SU-DHL-6 (cell line): ENCODE results near the gene REXO1.

Source experiments
- H2AFZ ChIP-seq: fragments of 200-600 bp; sonication (generic); 2 replicates; pipeline ENCODE4 v1.6.1; 2014; ENCODE audit warnings: low read depth, mild to moderate bottlenecking, moderate library complexity, mixed read lengths, antibody characterized with exemption, low read length; ENCODE audit not compliant: severe bottlenecking
- H3F3A ChIP-seq: fragments of 200-600 bp; shearing (Covaris generic); 2 replicates; pipeline ENCODE4 v1.6.0; 2016; ENCODE audit warnings: antibody characterized with exemption, mild to moderate bottlenecking; ENCODE audit not compliant: insufficient read depth
- H3K27ac ChIP-seq: fragments of 200-600 bp; sonication (generic); 2 replicates; pipeline ENCODE4 v1.5.1; 2016; ENCODE audit warnings: low read depth, mild to moderate bottlenecking, low read length, moderate library complexity, mixed read lengths
- H3K27me3 ChIP-seq: fragments of 200-600 bp; sonication (generic), shearing (Covaris generic); 2 replicates; pipeline ENCODE4 v1.6.0; 2014; ENCODE audit warnings: mild to moderate bottlenecking, low read length
- H3K36me3 ChIP-seq: fragments of 200-600 bp; sonication (generic); 2 replicates; pipeline ENCODE4 v1.6.1; 2014; ENCODE audit warnings: mild to moderate bottlenecking, low read length, mixed read lengths
- H3K4me2 ChIP-seq: fragments of 300-600, 200-600 bp; shearing (Covaris generic), sonication (generic); 2 replicates; pipeline ENCODE4 v1.6.0; 2014; ENCODE audit warnings: low read length, low read depth, mild to moderate bottlenecking; ENCODE audit not compliant: poor library complexity, severe bottlenecking
- H3K4me3 ChIP-seq: fragments of 200-600 bp; sonication (generic); 2 replicates; pipeline ENCODE4 v1.5.1; 2014; ENCODE audit warnings: antibody characterized with exemption, low read length, mild to moderate bottlenecking, mixed read lengths; ENCODE audit not compliant: insufficient read depth, poor library complexity, severe bottlenecking
- H3K79me2 ChIP-seq: fragments of 200-600 bp; sonication (generic); 2 replicates; pipeline ENCODE4 v1.6.1; 2014; ENCODE audit warnings: mild to moderate bottlenecking, low read length, moderate library complexity; ENCODE audit not compliant: insufficient read depth
- H3K9ac ChIP-seq: fragments of 200-600 bp; sonication (generic); 2 replicates; pipeline ENCODE4 v1.7.0; 2014; ENCODE audit warnings: mild to moderate bottlenecking, low read length
- H3K9me2 ChIP-seq: fragments of 200-600 bp; sonication (generic); replicated peaks from 2 replicates; pipeline ENCODE4 v1.6.1; 2014; ENCODE audit warnings: low read length; ENCODE audit not compliant: insufficient read depth
- H3K9me3 ChIP-seq: fragments of 200-600 bp; sonication (generic); 2 replicates; pipeline ENCODE4 v1.6.1; 2014; ENCODE audit warnings: low read length, mixed read lengths; ENCODE audit not compliant: insufficient read depth
- H4K20me1 ChIP-seq: fragments of 200-600 bp; sonication (generic); 2 replicates; pipeline ENCODE4 v1.6.1; 2014; ENCODE audit warnings: low read depth, mild to moderate bottlenecking, antibody characterized with exemption, low read length, moderate library complexity, mixed read lengths
- EZH2phosphoT487 ChIP-seq: fragments of 200-600 bp; sonication (generic), shearing (Covaris generic); conservative IDR thresholded peaks from 2 replicates; pipeline ENCODE4 v1.6.1; 2018; ENCODE audit warnings: mild to moderate bottlenecking, antibody characterized with exemption, low read length, moderate library complexity, mixed read lengths
- TF ChIP-seq, protein P1 (sequence below): fragments of 200-600 bp; sonication (generic); IDR thresholded peaks from one replicate; pipeline ENCODE4 v1.5.1; 2017; ENCODE audit warnings: antibody characterized with exemption, mild to moderate bottlenecking, low read length, moderate library complexity; ENCODE audit not compliant: insufficient read depth, poor library complexity, severe bottlenecking

The REXO1 gene

DNA sequence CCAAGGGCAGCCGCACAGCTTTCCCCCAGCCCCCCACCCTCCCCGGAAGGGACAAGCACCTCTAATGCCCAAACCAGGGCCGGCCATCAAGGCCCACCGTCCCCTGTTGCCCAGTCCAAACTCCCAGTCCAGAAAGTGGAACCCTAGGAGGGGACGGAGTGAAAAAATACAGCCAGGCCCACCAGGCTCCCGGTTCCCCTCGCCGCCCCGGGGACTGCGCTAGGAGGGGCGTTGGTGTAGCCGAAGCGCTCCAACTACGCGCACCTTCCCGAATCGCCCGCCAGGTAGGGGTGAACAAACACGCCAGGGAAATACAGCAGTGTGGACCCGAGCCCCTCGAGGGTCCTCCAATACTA lies 13.8 kb upstream of the REXO1 start:
- no peak for TF ChIP-seq EZH2phosphoT487
- TF ChIP-seq, protein P1, sequence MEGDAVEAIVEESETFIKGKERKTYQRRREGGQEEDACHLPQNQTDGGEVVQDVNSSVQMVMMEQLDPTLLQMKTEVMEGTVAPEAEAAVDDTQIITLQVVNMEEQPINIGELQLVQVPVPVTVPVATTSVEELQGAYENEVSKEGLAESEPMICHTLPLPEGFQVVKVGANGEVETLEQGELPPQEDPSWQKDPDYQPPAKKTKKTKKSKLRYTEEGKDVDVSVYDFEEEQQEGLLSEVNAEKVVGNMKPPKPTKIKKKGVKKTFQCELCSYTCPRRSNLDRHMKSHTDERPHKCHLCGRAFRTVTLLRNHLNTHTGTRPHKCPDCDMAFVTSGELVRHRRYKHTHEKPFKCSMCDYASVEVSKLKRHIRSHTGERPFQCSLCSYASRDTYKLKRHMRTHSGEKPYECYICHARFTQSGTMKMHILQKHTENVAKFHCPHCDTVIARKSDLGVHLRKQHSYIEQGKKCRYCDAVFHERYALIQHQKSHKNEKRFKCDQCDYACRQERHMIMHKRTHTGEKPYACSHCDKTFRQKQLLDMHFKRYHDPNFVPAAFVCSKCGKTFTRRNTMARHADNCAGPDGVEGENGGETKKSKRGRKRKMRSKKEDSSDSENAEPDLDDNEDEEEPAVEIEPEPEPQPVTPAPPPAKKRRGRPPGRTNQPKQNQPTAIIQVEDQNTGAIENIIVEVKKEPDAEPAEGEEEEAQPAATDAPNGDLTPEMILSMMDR, result no peak
- peaks cover 43% of the 10 kb centered on the region for H3K79me2 ChIP-seq

DNA sequence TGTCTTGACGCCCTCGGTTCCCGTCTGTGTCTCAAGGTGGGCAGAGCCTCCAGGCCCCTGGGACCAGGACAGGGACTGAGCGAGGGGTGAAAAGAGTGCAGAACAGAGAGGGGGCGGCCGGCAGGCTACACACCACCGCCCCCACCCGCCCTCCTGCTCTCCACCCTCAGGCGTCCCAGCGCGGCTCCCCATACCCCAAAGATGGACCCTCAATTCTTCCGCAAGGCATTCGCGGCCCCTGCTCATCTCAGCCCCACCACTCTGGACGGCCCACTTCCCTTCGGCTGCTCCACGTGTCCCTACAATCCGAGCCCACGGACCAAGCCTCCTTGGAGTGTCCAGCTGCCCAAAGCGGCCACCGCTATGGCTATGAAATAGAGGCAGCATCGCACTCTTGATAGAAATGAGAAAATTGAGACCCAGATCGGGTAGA lies 13.3 kb upstream of the REXO1 start:
- Histone ChIP-seq H2AFZ (no peak overlapping the region), H3K36me3 (no peaks in the 10 kb centered on the region), H4K20me1 (peaks cover 6% of the 10 kb centered on the region; the same call in 1 of the 2 replicates), H3K79me2 (peaks cover 44% of the 10 kb centered on the region), H3K9ac (peak overlapping the region; percentile 75), H3K4me3 (peak overlapping the region; percentile 95), H3K9me3 (no peaks in the 10 kb centered on the region), H3K27ac (peak overlapping the region; percentile 61), H3K9me2 (no peaks in the 10 kb centered on the region), H3F3A (peaks cover 23% of the 10 kb centered on the region; the same call in 1 of the 2 replicates), H3K4me2 (peak overlapping the region; percentile 66), H3K27me3 (no peaks in the 10 kb centered on the region)
- TF ChIP-seq, protein P1, result no peak
- no peak for TF ChIP-seq EZH2phosphoT487

More for the DNA sequence above, 13.8 kb upstream of the REXO1 start:
- no peaks in the 10 kb centered on the region for H3K36me3 ChIP-seq
- H3K27me3 ChIP-seq, result no peaks in the 10 kb centered on the region
- no peak overlapping the region for H2AFZ ChIP-seq
- H3K4me2 ChIP-seq, result peak overlapping the region; percentile 66
- H4K20me1 ChIP-seq, result peaks cover 6% of the 10 kb centered on the region; the same call in 1 of the 2 replicates
- H3K9me3 ChIP-seq, result no peaks in the 10 kb centered on the region
- peaks cover 27% of the 10 kb centered on the region; the same call in 1 of the 2 replicates for H3F3A ChIP-seq
- peak overlapping the region; percentile 95 for H3K4me3 ChIP-seq
- H3K9me2 ChIP-seq, result no peaks in the 10 kb centered on the region
- H3K27ac ChIP-seq, result peak overlapping the region; percentile 61
- peak overlapping the region; percentile 75 for H3K9ac ChIP-seq

DNA sequence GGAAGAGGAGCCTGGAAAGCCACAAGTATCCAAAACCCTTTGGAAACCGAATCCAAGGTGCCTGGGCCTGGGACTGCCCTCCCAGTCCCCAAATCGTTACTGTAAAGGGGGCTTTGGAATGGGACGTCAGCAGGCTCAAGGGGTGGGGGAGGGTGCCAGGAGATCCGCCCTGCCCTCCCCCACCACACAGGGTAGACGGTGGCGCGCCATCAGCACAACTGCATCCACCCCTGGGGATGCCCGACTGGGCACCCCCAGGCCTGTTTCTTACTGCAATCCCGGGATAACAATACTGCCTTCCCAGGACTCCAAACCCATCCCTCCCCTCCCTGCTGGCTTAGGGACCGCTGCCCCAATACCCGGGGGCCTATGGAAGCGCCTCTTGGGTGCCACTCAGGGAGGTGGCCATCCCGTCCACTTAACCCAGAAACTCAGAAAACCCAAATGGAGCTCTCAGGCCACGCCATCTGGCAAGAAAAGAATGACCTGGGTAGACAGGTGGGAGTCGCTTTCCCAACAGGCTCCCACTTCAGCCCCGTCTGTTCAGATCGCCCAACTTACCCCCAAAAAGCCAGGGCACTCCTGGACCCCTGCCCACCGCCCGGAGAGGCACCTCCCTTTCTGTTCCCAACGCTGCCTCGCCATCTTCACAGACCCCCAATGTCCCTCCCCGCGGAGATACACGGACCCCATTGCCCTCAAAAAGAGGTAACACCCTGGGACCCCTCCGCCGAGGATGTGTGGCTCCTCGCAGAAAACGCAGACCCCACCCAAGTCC lies 12.7 kb upstream of the REXO1 start:
- H3K9ac ChIP-seq, result peak overlapping the region; percentile 75
- no peak overlapping the region for H2AFZ ChIP-seq
- H3K79me2 ChIP-seq, result peaks cover 51% of the 10 kb centered on the region
- H3K4me2 ChIP-seq, result peak overlapping the region; percentile 66
- no peaks in the 10 kb centered on the region for H3K36me3 ChIP-seq
- peaks cover 21% of the 10 kb centered on the region; the same call in 1 of the 2 replicates for H3F3A ChIP-seq
- TF ChIP-seq EZH2phosphoT487, result no peak
- TF ChIP-seq, protein P1, result no peak
- H4K20me1 ChIP-seq, result peaks cover 6% of the 10 kb centered on the region; the same call in 1 of the 2 replicates
- no peak overlapping the region for H3K27ac ChIP-seq
- H3K4me3 ChIP-seq, result peak overlapping the region; percentile 95
- no peaks in the 10 kb centered on the region for H3K9me2 ChIP-seq
- H3K27me3 ChIP-seq, result no peaks in the 10 kb centered on the region
- no peaks in the 10 kb centered on the region for H3K9me3 ChIP-seq
